Activated naive CD4-positive, alpha-beta T cell treated with anti-CD3 and anti-CD28 coated beads, Interleukin-2, amount 50 U/mL, for 72 hours (primary cell): ENCODE data around the gene LIF. TPM values are rescaled to one million over a fixed set of nuclear protein-coding genes. Genes with fewer than 3 reads are reported as not detected.
A peak's percentile ranks its signal among the peaks of the same experiment; 100 is the strongest.
"Not testable (repeated sequence)": the region's sequence is repeated elsewhere in the genome, so short reads cannot be mapped to it uniquely, and the experiment has no call there.

Experiments used
- ATAC-seq, 2 donors: fragments of 150-1000 bp; cut with Tn5 transposase; 2 replicates each; pipeline ENCODE4 v1.10.0; 2021; ENCODE audit warnings: mild to moderate bottlenecking in 2 of 2, moderate library complexity in 2 of 2
- DNase-seq, 2 donors: peaks; one replicate each; pipeline ENCODE4 v3.0.0; 2021 to 2022; ENCODE audit warnings: low spot score in 2 of 2
- H3K27ac Mint-ChIP-seq, 2 donors: one replicate each; pipeline ENCODE4 v1.8.0; 2022; ENCODE audit warnings: mild to moderate bottlenecking in 2 of 2, mixed read lengths in 2 of 2
- H3K36me3 Mint-ChIP-seq, 2 donors: one replicate each; pipeline ENCODE4 v1.8.0; 2022; ENCODE audit warnings: mixed read lengths in 2 of 2
- H3K9me3 Mint-ChIP-seq, 2 donors: one replicate each; pipeline ENCODE4 v1.8.0; 2022; ENCODE audit warnings: mixed read lengths in 2 of 2
- total RNA-seq, 2 donors: library from RNA; stranded (reverse); gene quantifications; one replicate each; pipeline ENCODE4 v1.2.3, GENCODE V29; 2022

Gene LIF
- total RNA-seq, 2 donors from 2014 or later, result 68.9 to 522 TPM

GRCh38 chr22:30214703-30215407 lies 31.7 kb downstream of the LIF start:
- Mint-ChIP-seq H3K36me3 (peaks cover 0 to 4% of the 10 kb centered on the region in 2 donors), H3K27ac (peak overlapping the region; percentile 11 to 50), H3K9me3 (no peaks in the 10 kb centered on the region)
- DNase-seq (no peak), ATAC-seq (no peak)

GRCh38 chr22:30212996-30213441 lies 33.5 kb downstream of the LIF start:
- peak in 1 of 2 donors; percentile 28 for ATAC-seq
- H3K9me3 Mint-ChIP-seq, result no peaks in the 10 kb centered on the region
- peak overlapping the region in 1 of 2 donors; percentile 65 for H3K27ac Mint-ChIP-seq
- no peak for DNase-seq
- peaks cover 0 to 4% of the 10 kb centered on the region in 2 donors for H3K36me3 Mint-ChIP-seq

- H3K36me3 Mint-ChIP-seq, result peaks cover 0 to 4% of the 10 kb centered on the region in 2 donors
- H3K27ac Mint-ChIP-seq, result peak overlapping the region in 1 of 2 donors; percentile 65
- peak in 1 of 2 donors; percentile 33 for DNase-seq
- H3K9me3 Mint-ChIP-seq, result no peaks in the 10 kb centered on the region
- ATAC-seq, result peak; percentile 86 to 93
Observed at GRCh38 chr22:30212363-30212995, 34.1 kb downstream of the LIF start.

GRCh38 chr22:30211124-30211820 lies 35.3 kb downstream of the LIF start:
- no peak overlapping the region for H3K27ac Mint-ChIP-seq
- ATAC-seq (no peak), DNase-seq (no peak)
- H3K9me3 Mint-ChIP-seq, result no peaks in the 10 kb centered on the region
- peaks cover 0 to 4% of the 10 kb centered on the region in 2 donors for H3K36me3 Mint-ChIP-seq

- H3K27ac Mint-ChIP-seq, result peak overlapping the region in 1 of 2 donors; percentile 17
- no peak for DNase-seq
- peaks cover 0 to 4% of the 10 kb centered on the region in 2 donors for H3K36me3 Mint-ChIP-seq
Observed at GRCh38 chr22:30210235-30210909, 36.2 kb downstream of the LIF start.

GRCh38 chr22:30209642-30210041 lies 36.9 kb downstream of the LIF start:
- Mint-ChIP-seq H3K9me3 (no peaks in the 10 kb centered on the region), H3K27ac (peak overlapping the region in 1 of 2 donors; percentile 17), H3K36me3 (peaks cover 0 to 4% of the 10 kb centered on the region in 2 donors)
- DNase-seq, result no peak
- ATAC-seq, result no peak

More at GRCh38 chr22:30210235-30210909, 36.2 kb downstream of the LIF start:
- no peaks in the 10 kb centered on the region for H3K9me3 Mint-ChIP-seq
- no peak for ATAC-seq

GRCh38 chr22:30208631-30209603 lies 37.6 kb downstream of the LIF start:
- Mint-ChIP-seq H3K9me3 (no peaks in the 10 kb centered on the region), H3K36me3 (peaks cover 0 to 4% of the 10 kb centered on the region in 2 donors), H3K27ac (peak overlapping the region in 1 of 2 donors; percentile 4)
- ATAC-seq (no peak), DNase-seq (no peak)

- H3K9me3 Mint-ChIP-seq, result no peaks in the 10 kb centered on the region
- ATAC-seq (no peak), DNase-seq (no peak)
- peaks cover 0 to 4% of the 10 kb centered on the region in 2 donors for H3K36me3 Mint-ChIP-seq
- H3K27ac Mint-ChIP-seq, result no peak overlapping the region
Observed at GRCh38 chr22:30206944-30207343, 39.6 kb downstream of the LIF start.

- Mint-ChIP-seq H3K9me3 (no peaks in the 10 kb centered on the region), H3K27ac (no peak overlapping the region), H3K36me3 (peaks cover 0 to 9% of the 10 kb centered on the region in 2 donors)
- ATAC-seq (no peak), DNase-seq (no peak)
Observed at GRCh38 chr22:30205281-30206115, 41.1 kb downstream of the LIF start.

- ATAC-seq, result no peak
- Mint-ChIP-seq H3K36me3 (peaks cover 0 to 9% of the 10 kb centered on the region in 2 donors), H3K9me3 (no peaks in the 10 kb centered on the region), H3K27ac (no peak overlapping the region)
- DNase-seq, result no peak
Observed at GRCh38 chr22:30204742-30205111, 41.8 kb downstream of the LIF start.

- no peak overlapping the region for H3K27ac Mint-ChIP-seq
- ATAC-seq, result no peak
- peaks cover 0 to 9% of the 10 kb centered on the region in 2 donors for H3K36me3 Mint-ChIP-seq
- H3K9me3 Mint-ChIP-seq, result no peaks in the 10 kb centered on the region
- no peak for DNase-seq
Observed at GRCh38 chr22:30204015-30204741, 42.4 kb downstream of the LIF start.

- no peaks in the 10 kb centered on the region for H3K9me3 Mint-ChIP-seq
- ATAC-seq (no peak), DNase-seq (no peak)
- H3K27ac Mint-ChIP-seq, result no peak overlapping the region
- peaks cover 0 to 9% of the 10 kb centered on the region in 2 donors for H3K36me3 Mint-ChIP-seq
Observed at GRCh38 chr22:30202531-30203006, 44.0 kb downstream of the LIF start.

GRCh38 chr22:30201945-30202344 lies 44.6 kb downstream of the LIF start:
- DNase-seq, result no peak
- H3K27ac Mint-ChIP-seq, result no peak overlapping the region
- peaks cover 0 to 9% of the 10 kb centered on the region in 2 donors for H3K36me3 Mint-ChIP-seq
- ATAC-seq, result no peak
- H3K9me3 Mint-ChIP-seq, result no peaks in the 10 kb centered on the region

GRCh38 chr22:30200905-30201304 lies 45.7 kb downstream of the LIF start:
- H3K9me3 Mint-ChIP-seq, H3K36me3 Mint-ChIP-seq, H3K27ac Mint-ChIP-seq, DNase-seq, ATAC-seq: not testable (repeated sequence)
